Karpas-422 (cell line): ENCODE data around the gene PPP6R2. TPM values are rescaled to one million over a fixed set of nuclear protein-coding genes. Genes with fewer than 3 reads are reported as not detected.

Source experiments
- DNase-seq: peaks from one replicate; pipeline ENCODE4 v3.0.0-alpha.2; 2015
- H2AFZ ChIP-seq: fragments of 200-600 bp; sonication (generic); 2 replicates; pipeline ENCODE4 v1.6.1; 2014; ENCODE audit warnings: antibody characterized with exemption, low read length, mixed read lengths
- H3K27ac ChIP-seq: fragments of 200-600 bp; sonication (generic); 2 replicates; pipeline ENCODE4 v1.5.1; 2014; ENCODE audit warnings: mild to moderate bottlenecking, low read length, moderate library complexity
- H3K27me3 ChIP-seq: fragments of 200-600 bp; sonication (generic); 2 replicates; pipeline ENCODE4 v1.6.1; 2014; ENCODE audit warnings: low read length, mixed read lengths
- H3K36me3 ChIP-seq: fragments of 200-600 bp; sonication (generic); 2 replicates; pipeline ENCODE4 v1.6.1; 2014; ENCODE audit warnings: low read length, mixed read lengths; ENCODE audit not compliant: insufficient read depth
- H3K4me1 ChIP-seq: fragments of 200-600 bp; sonication (generic); 2 replicates; pipeline ENCODE4 v1.6.1; 2014; ENCODE audit warnings: mild to moderate bottlenecking, low read length, mixed read lengths
- H3K4me2 ChIP-seq: fragments of 200-600 bp; sonication (generic); 2 replicates; pipeline ENCODE4 v1.6.1; 2014; ENCODE audit warnings: low read length, low read depth, mild to moderate bottlenecking; ENCODE audit not compliant: poor library complexity, severe bottlenecking
- H3K4me3 ChIP-seq: fragments of 200-600 bp; sonication (generic); 2 replicates; pipeline ENCODE4 v1.5.1; 2014; ENCODE audit warnings: mild to moderate bottlenecking, antibody characterized with exemption, low read length, mixed read lengths
- H3K79me2 ChIP-seq: fragments of 200-600 bp; sonication (generic); 2 replicates; pipeline ENCODE4 v1.6.1; 2014; ENCODE audit warnings: mild to moderate bottlenecking, low read length, mixed read lengths
- H3K9ac ChIP-seq: fragments of 200-600 bp; sonication (generic); 2 replicates; pipeline ENCODE4 v1.6.0; 2014; ENCODE audit warnings: low read length
- H3K9me2 ChIP-seq: fragments of 200-600 bp; sonication (generic), shearing (Covaris generic); replicated peaks from 2 replicates; pipeline ENCODE4 v1.6.0; 2014; ENCODE audit warnings: mild to moderate bottlenecking, low read length, moderate library complexity; ENCODE audit not compliant: insufficient read depth
- H3K9me3 ChIP-seq: fragments of 300-700, 200-600 bp; sonication (generic); 2 replicates; pipeline ENCODE4 v1.6.1; 2014; ENCODE audit warnings: low read length, mixed read lengths
- H4K20me1 ChIP-seq: fragments of 200-600 bp; sonication (generic); 2 replicates; pipeline ENCODE4 v1.6.1; 2014; ENCODE audit warnings: mild to moderate bottlenecking, antibody characterized with exemption, low read length, low read depth; ENCODE audit not compliant: insufficient read depth
- total RNA-seq: library from RNA; depleted of rRNA; stranded (reverse); fragments of >200 nt; shearing (Covaris generic); gene quantifications from 2 replicates; pipeline ENCODE4 v1.2.3, GENCODE V29; 2014; ENCODE audit warnings: low replicate concordance

PPP6R2 gene
- total RNA-seq, 1 experiment from 2014 or later, result 32.9 TPM

DNA sequence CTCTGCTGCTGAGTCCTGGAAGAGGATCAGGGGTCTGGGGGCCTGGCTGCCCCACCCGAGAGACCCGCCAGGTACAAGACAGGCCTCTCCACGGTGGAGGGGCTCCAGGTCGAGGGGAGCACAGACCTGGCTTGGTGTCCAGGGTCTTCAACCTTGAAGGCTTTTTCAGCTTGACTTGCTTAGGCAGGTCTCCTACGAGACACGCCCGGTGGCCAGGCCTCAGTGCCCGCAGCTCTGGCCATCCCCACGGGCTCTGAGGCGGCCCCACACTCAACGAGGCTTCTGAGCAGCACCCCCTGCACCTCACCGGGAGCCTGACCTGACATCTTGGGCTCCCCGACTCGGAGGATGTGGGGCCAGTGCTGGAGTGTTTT, 29.1 kb upstream of the PPP6R2 start:
- H3K27me3 ChIP-seq, result no peaks in the 10 kb centered on the region
- H3K4me2 ChIP-seq, result peak overlapping the region; percentile 63
- peaks cover 42% of the 10 kb centered on the region for H3K4me1 ChIP-seq
- H3K9me3 ChIP-seq, result no peaks in the 10 kb centered on the region
- no peak overlapping the region for H3K27ac ChIP-seq
- no peaks in the 10 kb centered on the region for H3K9me2 ChIP-seq
- no peaks in the 10 kb centered on the region for H3K36me3 ChIP-seq
- H3K4me3 ChIP-seq, result peak overlapping the region; percentile 61; the same call in 1 of the 2 replicates
- DNase-seq, result no peak
- H3K79me2 ChIP-seq, result no peaks in the 10 kb centered on the region
- H2AFZ ChIP-seq, result peak overlapping the region; percentile 76; the same call in 1 of the 2 replicates
- H3K9ac ChIP-seq, result peak overlapping the region; percentile 63
- H4K20me1 ChIP-seq, result 0 out of 2 replicates have a peak, but pooled peaks cover 5% of the 10 kb centered on the region

DNA sequence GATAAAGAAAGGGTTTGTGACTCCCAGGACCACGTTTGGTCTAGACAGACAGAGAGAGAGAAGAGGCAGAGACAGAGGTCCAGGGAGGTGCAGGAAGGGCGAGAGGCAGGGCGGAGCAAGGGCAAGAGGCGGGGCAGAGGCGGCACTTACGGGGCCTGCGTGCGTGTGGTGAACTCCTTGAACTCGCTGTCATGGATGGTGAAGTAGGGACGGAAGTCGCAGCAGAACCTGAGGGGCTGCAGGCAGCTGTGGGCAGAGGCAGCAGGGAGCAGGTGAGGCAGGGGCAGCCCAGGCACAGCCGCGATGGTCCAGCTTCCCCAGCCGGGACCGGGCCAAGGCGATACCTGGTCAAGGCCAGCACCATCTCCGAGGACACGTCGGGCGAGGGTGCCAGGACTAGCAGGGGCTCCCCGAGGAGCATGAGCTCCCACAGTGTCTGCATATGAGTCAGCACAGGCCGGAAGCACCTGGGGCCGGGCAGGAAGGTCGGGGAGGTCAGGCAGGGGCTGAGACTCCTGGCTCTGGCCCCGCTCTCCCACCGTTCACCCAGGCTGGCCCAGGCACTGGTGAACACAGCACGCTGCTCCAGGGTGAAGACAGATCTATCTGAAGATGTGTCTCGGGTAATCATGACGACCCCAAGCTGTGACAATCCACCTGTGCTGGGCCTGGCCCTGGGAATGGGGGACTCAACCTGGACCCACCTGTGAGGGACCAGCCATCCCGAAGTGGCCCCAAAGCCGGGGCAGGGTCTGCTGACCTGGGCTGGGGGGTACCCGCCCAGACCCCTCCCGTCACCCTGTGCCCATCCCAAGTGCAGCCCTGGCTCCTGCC, 28.5 kb upstream of the PPP6R2 start:
- peak; percentile 91 for DNase-seq
- H3K27me3 ChIP-seq, result no peaks in the 10 kb centered on the region
- H4K20me1 ChIP-seq, result 0 out of 2 replicates have a peak, but pooled peaks cover 5% of the 10 kb centered on the region
- H3K9ac ChIP-seq, result peak overlapping the region; percentile 63
- H3K79me2 ChIP-seq, result no peaks in the 10 kb centered on the region
- no peaks in the 10 kb centered on the region for H3K9me3 ChIP-seq
- no peaks in the 10 kb centered on the region for H3K36me3 ChIP-seq
- no peaks in the 10 kb centered on the region for H3K9me2 ChIP-seq
- peaks cover 36% of the 10 kb centered on the region for H3K4me1 ChIP-seq
- peak overlapping the region; percentile 63 for H3K4me2 ChIP-seq
- H3K4me3 ChIP-seq, result peak overlapping the region; percentile 61
- H2AFZ ChIP-seq, result peak overlapping the region; percentile 76; the same call in 1 of the 2 replicates
- no peak overlapping the region for H3K27ac ChIP-seq

DNA sequence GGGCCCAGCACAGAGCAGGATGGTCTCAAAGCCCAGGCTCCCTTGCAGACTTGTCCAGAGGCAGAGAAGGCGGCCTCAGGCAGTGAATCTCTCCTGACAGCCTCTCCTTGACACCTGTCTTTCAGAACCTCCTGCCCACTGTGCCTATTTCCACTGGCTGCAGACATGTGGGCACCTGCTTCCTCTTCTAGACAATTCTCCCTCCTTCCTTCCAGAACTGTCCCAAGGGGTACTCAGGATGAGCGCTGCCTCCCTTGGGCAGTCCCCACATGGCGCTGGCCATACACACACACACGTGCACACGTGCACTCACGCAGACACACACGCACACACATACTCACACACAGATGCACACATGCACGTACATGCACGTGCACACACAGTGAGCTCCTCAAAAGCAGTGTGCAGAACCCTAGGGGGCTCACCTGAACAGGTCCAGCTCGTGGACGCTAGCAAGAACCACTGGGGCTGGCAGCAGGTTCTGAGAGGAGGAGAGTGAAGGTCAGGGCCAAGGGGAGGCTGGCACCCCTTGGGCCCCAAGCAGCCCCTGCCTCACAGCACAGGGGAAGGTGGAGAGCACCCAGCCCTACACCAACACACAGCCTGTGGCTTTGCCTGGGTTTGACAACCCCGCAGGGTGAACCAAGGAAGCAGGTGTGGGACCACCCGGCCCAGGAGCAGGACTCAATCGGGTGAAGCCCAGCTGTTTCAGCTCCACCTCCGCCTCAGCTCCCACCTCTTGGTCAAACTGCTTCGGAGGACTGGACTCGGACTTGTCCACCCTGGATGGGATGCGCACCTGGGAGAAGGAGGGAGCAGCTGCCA, 27.6 kb upstream of the PPP6R2 start:
- 0 out of 2 replicates have a peak, but pooled peaks cover 5% of the 10 kb centered on the region for H4K20me1 ChIP-seq
- no peaks in the 10 kb centered on the region for H3K27me3 ChIP-seq
- H3K36me3 ChIP-seq, result no peaks in the 10 kb centered on the region
- no peaks in the 10 kb centered on the region for H3K9me2 ChIP-seq
- no peaks in the 10 kb centered on the region for H3K9me3 ChIP-seq
- H3K9ac ChIP-seq, result peak overlapping the region; percentile 63
- no peak overlapping the region for H3K27ac ChIP-seq
- no peak overlapping the region for H2AFZ ChIP-seq
- peak overlapping the region; percentile 61; the same call in 1 of the 2 replicates for H3K4me3 ChIP-seq
- DNase-seq, result no peak
- peak overlapping the region; percentile 63 for H3K4me2 ChIP-seq
- peaks cover 36% of the 10 kb centered on the region for H3K4me1 ChIP-seq
- H3K79me2 ChIP-seq, result no peaks in the 10 kb centered on the region

- Histone ChIP-seq H3K27me3 (no peaks in the 10 kb centered on the region), H3K4me2 (no peak overlapping the region), H3K9me2 (no peaks in the 10 kb centered on the region), H3K4me3 (no peak overlapping the region), H4K20me1 (0 out of 2 replicates have a peak, but pooled peaks cover 4% of the 10 kb centered on the region), H3K79me2 (no peaks in the 10 kb centered on the region), H3K4me1 (peaks cover 36% of the 10 kb centered on the region), H3K9ac (no peak overlapping the region), H3K9me3 (no peaks in the 10 kb centered on the region), H2AFZ (no peak overlapping the region), H3K36me3 (no peaks in the 10 kb centered on the region), H3K27ac (no peak overlapping the region)
- no peak for DNase-seq
Observed at GRCh38 chr22:50316114-50317065, 26.7 kb upstream of the PPP6R2 start.

DNA sequence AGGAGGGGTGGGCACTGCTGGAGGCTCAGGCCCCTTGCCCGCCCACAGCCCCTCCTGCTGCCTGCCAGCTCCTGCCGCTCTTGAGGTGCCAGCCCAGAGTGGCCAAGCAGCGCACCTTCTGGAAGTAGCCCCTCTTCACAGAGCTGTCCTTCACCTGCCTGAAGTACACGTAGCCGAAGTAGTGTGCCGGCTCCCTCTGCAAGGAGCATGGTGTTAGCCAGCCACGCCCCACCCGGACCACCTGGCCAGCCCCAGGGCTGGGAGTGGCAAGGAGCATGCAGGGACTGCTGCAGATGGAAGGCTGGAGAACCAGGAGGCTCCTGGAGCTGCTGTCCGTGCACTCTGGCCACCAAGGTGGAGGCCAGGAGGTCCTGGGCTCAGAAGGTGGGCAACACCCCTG, 25.9 kb upstream of the PPP6R2 start:
- Histone ChIP-seq H3K4me3 (no peak overlapping the region), H4K20me1 (no peaks in the 10 kb centered on the region), H2AFZ (no peak overlapping the region), H3K27ac (no peak overlapping the region), H3K4me1 (peaks cover 36% of the 10 kb centered on the region), H3K79me2 (no peaks in the 10 kb centered on the region), H3K36me3 (no peaks in the 10 kb centered on the region), H3K4me2 (no peak overlapping the region), H3K27me3 (no peaks in the 10 kb centered on the region), H3K9me3 (no peaks in the 10 kb centered on the region), H3K9ac (no peak overlapping the region), H3K9me2 (no peaks in the 10 kb centered on the region)
- DNase-seq, result no peak

DNA sequence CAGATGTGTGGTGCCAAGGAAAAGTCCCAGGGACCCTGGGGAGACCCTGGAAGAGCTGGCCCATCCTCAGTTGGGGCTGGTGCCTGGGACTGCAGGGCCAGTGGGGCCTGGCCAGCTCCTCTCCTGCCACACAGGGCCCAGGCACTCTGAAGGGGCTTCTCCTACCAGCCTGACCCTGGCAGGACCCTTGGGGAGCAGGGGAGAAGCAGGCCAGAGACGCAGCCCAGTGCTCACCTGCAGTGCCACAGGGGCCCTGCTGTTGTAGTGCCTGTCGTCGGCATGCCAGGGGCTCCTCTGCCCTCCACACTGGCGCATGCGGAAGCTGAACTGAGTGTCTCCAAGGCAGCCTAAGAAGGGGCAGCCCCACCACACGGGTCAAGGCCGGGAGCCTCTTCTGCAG, 25.5 kb upstream of the PPP6R2 start:
- Histone ChIP-seq H3K9me2 (no peaks in the 10 kb centered on the region), H3K27me3 (no peaks in the 10 kb centered on the region), H3K9ac (no peak overlapping the region), H3K4me1 (peaks cover 36% of the 10 kb centered on the region), H4K20me1 (no peaks in the 10 kb centered on the region), H2AFZ (no peak overlapping the region), H3K4me2 (no peak overlapping the region), H3K36me3 (no peaks in the 10 kb centered on the region), H3K79me2 (no peaks in the 10 kb centered on the region), H3K9me3 (no peaks in the 10 kb centered on the region), H3K4me3 (no peak overlapping the region), H3K27ac (no peak overlapping the region)
- DNase-seq, result no peak

GRCh38 chr22:50318356-50318697, 24.8 kb upstream of the PPP6R2 start:
- Histone ChIP-seq H3K4me3 (no peak overlapping the region), H3K27ac (no peak overlapping the region), H3K9ac (no peak overlapping the region), H3K9me3 (no peaks in the 10 kb centered on the region), H2AFZ (no peak overlapping the region), H4K20me1 (no peaks in the 10 kb centered on the region), H3K27me3 (no peaks in the 10 kb centered on the region), H3K79me2 (no peaks in the 10 kb centered on the region), H3K4me1 (peaks cover 36% of the 10 kb centered on the region), H3K4me2 (no peak overlapping the region), H3K36me3 (no peaks in the 10 kb centered on the region), H3K9me2 (no peaks in the 10 kb centered on the region)
- DNase-seq, result no peak
